Measurements from ENCODE around the gene MAP3K20. TPM values are rescaled to one million over a fixed set of nuclear protein-coding genes. Genes with fewer than 3 reads are reported as not detected.
"Not testable (repeated sequence)": the region's sequence is repeated elsewhere in the genome, so short reads cannot be mapped to it uniquely, and the experiment has no call there.

The MAP3K20 gene
- total RNA-seq, 1 experiment from 2014 or later: 7.2 TPM

GRCh38 chr2:173240083-173240482, 164.4 kb downstream of the MAP3K20 start:
- in situ Hi-C loops (cut with HindIII; ENCODE audit: low sequenced_read_pairs): no loop called here
- no peak for DNase-seq (ENCODE audit: low spot score)

- in situ Hi-C loops (cut with HindIII; ENCODE audit: low sequenced_read_pairs): no loop called here
- DNase-seq (ENCODE audit: low spot score): no peak
Observed at GRCh38 chr2:173241643-173242042, 166.0 kb downstream of the MAP3K20 start.

- in situ Hi-C loops (cut with HindIII; ENCODE audit: low sequenced_read_pairs): no loop called here
- no peak for DNase-seq (ENCODE audit: low spot score)
Observed at GRCh38 chr2:173247156-173247555, 171.5 kb downstream of the MAP3K20 start.

- in situ Hi-C loops (cut with HindIII; ENCODE audit: low sequenced_read_pairs): no loop called here
- no peak for DNase-seq (ENCODE audit: low spot score)
Observed at GRCh38 chr2:173248381-173248780, 172.7 kb downstream of the MAP3K20 start.

DNA sequence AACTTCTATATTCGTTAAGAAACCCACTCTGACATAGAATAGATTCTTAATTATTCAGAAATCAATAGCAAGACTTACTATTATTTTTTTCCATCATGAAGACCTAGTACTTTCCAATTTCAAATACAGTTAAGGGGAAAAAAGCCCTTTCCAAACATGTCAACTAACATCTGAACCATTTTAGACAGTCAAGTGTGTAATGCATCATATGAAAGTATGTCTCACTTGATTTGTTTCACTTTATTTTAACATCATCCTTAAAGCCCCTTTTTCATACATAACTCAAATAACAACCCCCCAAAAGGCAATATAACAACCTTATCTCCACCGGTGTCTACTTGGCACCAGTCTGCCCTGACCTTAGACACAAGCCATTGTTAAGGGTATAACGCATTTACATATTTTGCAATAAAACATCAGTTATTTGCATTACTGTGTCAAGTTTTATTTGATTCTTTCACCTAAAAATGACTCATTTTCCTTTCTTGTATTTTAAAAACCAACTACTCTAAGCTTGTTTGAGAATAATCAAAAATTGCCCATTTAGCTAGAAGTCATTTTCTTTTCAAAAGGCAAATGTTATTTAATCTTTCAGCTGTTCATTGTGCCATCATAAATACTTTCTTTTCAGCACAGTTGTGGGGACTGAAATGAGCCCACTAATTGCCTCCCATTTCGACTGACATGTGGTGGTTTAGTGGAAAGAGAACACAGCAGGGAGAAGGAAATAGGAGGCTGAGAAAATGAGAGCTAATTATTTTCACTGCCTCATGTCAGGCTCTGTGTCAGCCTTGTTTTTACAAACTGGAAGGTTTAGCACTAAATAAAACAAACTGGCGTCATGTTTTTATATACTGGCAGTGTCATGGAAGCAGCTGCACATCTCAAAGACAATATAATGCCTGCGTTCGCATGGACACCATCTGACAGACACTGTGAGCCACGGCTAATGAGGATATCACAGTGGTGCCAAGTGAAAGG, 174.3 kb downstream of the MAP3K20 start:
- no peak for DNase-seq (ENCODE audit: low spot score)

DNA sequence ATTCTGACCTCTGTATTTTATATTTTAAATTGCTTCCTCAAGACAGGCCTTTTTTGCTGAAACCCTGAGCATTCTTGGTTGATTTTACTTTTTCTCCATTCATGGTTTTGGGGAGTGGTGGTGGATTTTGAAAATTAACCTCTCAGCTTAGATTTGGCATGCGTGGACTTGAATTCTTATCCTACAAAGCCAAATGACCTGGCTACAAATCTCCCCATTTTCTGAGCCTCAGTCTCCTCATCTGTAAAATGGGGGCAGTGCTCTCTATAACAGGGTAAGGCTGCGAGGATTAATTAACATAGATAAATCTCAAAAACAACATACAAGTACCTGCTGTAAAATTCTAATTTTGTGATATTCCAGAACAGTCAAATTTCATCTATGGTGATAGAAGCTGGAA, 175.6 kb downstream of the MAP3K20 start:
- in situ Hi-C loops (cut with HindIII; ENCODE audit: low sequenced_read_pairs): no loop called here

More for the DNA sequence above, 174.3 kb downstream of the MAP3K20 start:
- in situ Hi-C loops (cut with HindIII; ENCODE audit: low sequenced_read_pairs): no loop called here

DNA sequence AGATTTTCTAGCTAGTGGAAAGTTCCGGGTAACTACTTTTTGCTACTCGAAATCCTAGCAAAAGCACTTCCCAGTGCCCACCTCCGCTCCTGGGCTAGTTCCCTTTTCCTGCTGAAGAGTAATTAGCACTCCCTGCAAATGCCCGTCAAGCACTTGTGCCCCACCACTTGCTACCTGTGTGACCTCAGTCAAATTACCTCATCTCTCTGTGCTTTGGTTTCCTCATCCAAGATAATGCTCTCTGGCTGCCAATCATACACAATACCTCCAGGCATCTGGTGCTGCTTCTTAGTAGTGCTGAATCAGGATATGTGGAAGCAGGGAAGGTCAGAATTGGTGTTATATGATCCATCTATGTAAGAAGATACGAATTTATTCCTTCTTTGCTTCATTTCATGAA, 176.9 kb downstream of the MAP3K20 start:
- no peak for DNase-seq (ENCODE audit: low spot score)
- in situ Hi-C loops (cut with HindIII; ENCODE audit: low sequenced_read_pairs): no loop called here

More for the DNA sequence above, 175.6 kb downstream of the MAP3K20 start:
- no peak for DNase-seq (ENCODE audit: low spot score)

- no peak for DNase-seq (ENCODE audit: low spot score)
- in situ Hi-C loops (cut with HindIII; ENCODE audit: low sequenced_read_pairs): no loop called here
Observed at GRCh38 chr2:173254659-173255058, 179.0 kb downstream of the MAP3K20 start.

DNA sequence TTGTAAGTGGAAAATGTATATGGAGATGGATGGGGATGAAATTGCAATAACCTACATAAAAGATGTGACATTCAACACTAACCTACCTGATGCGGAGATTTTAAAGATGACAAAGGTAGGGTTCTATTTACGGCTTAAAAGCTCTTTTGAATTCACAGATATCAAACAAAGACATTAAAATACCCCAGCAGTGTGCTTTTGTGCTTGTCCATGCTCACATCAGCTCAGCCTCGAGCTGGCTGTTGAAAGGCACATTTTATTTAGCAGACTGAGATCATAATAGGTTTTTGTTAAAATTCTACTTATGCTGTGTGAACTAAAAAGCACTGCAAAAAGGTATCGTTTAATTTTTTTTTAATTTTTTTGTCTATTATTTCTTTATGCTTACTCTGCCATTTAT, 183.1 kb downstream of the MAP3K20 start:
- no peak for DNase-seq (ENCODE audit: low spot score)
- in situ Hi-C loops (cut with HindIII; ENCODE audit: low sequenced_read_pairs): no loop called here

DNA sequence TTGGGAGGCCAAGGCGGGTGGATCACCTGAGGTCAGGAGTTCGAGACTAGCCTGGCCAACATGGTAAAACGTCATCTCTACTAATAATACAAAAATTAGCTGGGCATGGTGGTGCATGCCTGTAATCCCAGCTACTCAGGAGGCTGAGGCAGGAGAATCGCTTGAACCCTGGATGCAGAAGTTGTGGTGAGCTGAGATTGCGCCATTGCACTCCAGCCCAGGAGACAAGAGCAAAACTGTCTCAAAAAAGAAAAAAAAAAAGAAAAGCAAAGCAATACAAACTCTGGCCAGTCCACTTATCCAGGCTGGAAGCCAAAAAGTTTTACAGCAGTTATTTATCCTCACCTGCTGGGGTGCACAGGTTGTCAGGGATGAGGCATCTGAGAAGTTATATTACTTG, 186.7 kb downstream of the MAP3K20 start:
- not testable (repeated sequence) for DNase-seq (ENCODE audit: low spot score)

DNA sequence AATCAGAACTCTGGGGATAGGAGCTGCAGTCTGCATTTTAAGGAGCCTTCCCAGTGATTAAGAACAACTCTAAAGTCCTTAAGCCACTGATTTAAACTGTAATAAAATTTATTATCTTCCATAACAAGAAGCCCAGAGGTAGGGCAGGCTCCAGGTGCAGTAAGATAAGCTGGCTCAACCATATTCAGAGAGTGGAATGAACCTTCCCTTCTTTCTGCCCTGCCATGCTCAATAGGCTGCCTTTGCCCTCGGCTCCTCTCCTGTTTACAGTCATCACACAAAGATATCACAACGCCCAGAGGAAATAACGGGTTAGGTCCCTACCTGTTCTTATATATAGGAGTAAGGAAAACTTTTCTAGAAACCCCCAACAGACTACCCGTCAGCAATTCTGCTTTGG, 188.5 kb downstream of the MAP3K20 start:
- in situ Hi-C loops (cut with HindIII; ENCODE audit: low sequenced_read_pairs): no loop called here
- DNase-seq (ENCODE audit: low spot score): no peak

More for the DNA sequence above, 186.7 kb downstream of the MAP3K20 start:
- in situ Hi-C loops (cut with HindIII; ENCODE audit: low sequenced_read_pairs): not testable (repeated sequence)

DNA sequence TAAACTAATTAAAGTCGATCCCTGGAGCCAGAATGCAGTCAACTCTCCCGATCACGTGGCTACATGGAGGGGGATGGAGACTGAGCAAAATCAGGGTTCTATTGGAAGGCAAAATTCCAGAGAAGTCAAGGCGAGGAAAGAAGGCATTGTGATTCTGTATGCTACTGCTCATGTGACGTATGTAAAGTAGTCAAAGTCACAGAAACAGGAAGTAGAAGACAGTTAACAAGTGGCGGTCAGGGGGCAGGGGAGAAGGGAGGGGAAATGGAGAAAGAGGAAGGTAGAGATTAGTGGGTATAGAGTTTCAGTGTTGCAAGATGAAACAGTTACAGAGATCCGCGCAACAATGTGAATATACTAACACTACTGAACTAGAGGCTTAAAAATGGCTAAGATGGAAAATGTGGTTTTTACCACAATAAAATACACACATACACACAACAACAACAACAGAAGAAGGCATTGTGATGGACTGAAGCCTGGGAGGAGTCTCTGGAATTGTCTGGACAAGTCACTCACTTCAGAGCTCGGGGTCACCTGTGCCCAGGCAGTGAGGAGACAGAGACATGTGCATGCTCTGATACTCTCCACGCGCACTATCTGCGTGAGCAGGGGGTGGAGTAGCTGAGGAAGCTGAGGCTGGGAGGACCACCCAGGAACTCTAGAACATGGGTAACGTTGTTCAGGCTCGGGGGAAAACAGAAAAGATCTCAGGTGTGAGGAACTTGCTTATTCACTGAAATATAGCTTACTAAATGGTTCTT, 189.1 kb downstream of the MAP3K20 start:
- no peak for DNase-seq (ENCODE audit: low spot score)
- in situ Hi-C loops (cut with HindIII; ENCODE audit: low sequenced_read_pairs): no loop called here

- DNase-seq (ENCODE audit: low spot score): no peak
- in situ Hi-C loops (cut with HindIII; ENCODE audit: low sequenced_read_pairs): no loop called here
Observed at GRCh38 chr2:173271135-173271534, 195.5 kb downstream of the MAP3K20 start.

- in situ Hi-C loops (cut with HindIII; ENCODE audit: low sequenced_read_pairs): no loop called here
- DNase-seq (ENCODE audit: low spot score): no peak
Observed at GRCh38 chr2:173271825-173272224, 196.2 kb downstream of the MAP3K20 start.

GRCh38 chr2:173272849-173273248, 197.2 kb downstream of the MAP3K20 start:
- in situ Hi-C loops (cut with HindIII; ENCODE audit: low sequenced_read_pairs): no loop called here
- no peak for DNase-seq (ENCODE audit: low spot score)

DNA sequence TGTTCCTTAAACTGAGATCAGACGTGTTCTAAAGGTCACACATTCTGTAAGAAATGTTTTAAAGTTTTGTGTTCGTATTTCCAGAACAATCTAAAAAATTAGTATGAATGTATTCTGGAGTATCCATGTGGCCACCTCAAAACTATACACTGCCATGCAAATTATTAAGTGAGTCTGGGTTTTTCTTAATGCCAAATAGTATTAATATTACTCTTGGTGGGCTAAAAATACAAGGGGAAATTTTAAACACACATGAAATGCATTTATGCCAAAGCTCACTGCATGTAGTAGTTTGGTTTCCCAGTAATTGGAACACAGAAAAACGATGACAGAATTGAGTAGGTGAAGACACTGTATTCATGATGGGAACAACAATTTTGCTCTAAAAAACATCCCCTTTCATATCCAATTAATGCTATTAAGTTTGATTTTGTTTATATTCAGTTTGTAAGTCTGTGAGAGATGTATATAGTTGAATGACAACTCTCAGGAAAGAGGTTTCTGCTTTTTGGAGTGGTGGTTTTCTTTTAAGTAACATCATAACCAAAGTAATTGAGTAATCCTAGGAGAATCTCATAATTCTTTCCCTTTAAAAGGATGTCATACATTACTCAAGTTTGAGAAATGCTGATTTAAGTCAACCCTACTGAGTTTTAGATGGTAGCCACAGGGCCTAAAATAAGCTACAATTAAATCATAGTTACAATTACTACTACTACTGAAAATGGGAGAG, 203.3 kb downstream of the MAP3K20 start:
- DNase-seq (ENCODE audit: low spot score): no peak
- in situ Hi-C loops (cut with HindIII; ENCODE audit: low sequenced_read_pairs): no loop called here

GRCh38 chr2:173279527-173279868, 203.9 kb downstream of the MAP3K20 start:
- DNase-seq (ENCODE audit: low spot score): no peak
- in situ Hi-C loops (cut with HindIII; ENCODE audit: low sequenced_read_pairs): no loop called here

DNA sequence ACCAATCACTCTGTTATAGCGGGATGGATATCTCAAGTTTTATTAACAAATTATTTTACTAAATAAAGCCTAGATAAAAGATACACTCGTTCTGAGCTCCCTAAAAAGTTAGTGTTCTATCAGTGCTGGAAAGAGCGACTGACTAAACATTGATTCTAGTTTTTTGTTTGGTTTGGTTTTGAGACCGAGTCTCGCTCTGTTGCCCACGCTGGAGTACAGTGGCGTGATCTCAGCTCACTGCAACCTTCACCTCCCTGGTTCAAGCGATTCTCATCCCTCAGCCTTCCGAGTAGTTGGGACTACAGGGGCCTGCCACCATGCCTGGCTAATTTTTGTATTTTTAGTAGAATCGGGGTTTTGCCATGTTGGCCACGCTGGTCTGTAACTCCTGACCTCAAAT, 205.2 kb downstream of the MAP3K20 start:
- in situ Hi-C loops (cut with HindIII; ENCODE audit: low sequenced_read_pairs): no loop called here
- DNase-seq (ENCODE audit: low spot score): no peak

- in situ Hi-C loops (cut with HindIII; ENCODE audit: low sequenced_read_pairs); DNase-seq (ENCODE audit: low spot score): not testable (repeated sequence)
Observed at GRCh38 chr2:173281898-173282297, 206.3 kb downstream of the MAP3K20 start.

Data from G401 (cell line).